ENCODE data around the gene IGF2BP3.

The IGF2BP3 gene

DNA sequence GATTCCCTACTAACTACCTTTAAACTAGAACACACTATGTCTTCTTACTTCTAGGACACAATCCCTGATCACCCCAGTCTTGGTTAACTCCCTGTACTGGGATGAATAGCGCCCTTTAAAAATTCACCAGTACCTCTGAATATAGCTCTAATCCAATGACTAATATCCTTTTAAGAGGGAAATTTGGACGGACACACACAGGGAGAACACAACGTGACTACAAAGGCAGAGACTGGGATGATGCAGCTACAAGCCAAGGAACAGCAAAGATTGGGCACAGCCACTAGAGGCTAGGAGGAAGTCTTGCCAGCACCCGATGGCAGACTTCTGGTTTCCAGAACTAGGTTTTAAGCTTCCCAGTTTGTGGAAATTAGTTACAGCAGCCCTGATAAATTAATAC is 89.7 kb downstream of the IGF2BP3 start:
- ChIA-PET CTCF (interaction anchor here (1.2 to 3.7 kb wide), 5 partner anchors 20 to 40 kb away, joined by 3 to 18 read pairs (median 4); no protein-coding TSS in a partner anchor), POLR2A (no interaction called here)
- DNase-seq (ENCODE audit: extremely low spot score): no peak
- TF ChIP-seq, protein P1, sequence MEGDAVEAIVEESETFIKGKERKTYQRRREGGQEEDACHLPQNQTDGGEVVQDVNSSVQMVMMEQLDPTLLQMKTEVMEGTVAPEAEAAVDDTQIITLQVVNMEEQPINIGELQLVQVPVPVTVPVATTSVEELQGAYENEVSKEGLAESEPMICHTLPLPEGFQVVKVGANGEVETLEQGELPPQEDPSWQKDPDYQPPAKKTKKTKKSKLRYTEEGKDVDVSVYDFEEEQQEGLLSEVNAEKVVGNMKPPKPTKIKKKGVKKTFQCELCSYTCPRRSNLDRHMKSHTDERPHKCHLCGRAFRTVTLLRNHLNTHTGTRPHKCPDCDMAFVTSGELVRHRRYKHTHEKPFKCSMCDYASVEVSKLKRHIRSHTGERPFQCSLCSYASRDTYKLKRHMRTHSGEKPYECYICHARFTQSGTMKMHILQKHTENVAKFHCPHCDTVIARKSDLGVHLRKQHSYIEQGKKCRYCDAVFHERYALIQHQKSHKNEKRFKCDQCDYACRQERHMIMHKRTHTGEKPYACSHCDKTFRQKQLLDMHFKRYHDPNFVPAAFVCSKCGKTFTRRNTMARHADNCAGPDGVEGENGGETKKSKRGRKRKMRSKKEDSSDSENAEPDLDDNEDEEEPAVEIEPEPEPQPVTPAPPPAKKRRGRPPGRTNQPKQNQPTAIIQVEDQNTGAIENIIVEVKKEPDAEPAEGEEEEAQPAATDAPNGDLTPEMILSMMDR (IDR thresholded peaks at IDR 0.05; ENCODE audit: control extremely low read depth, extremely low read depth, low read depth, missing control alignments): no peak

DNA sequence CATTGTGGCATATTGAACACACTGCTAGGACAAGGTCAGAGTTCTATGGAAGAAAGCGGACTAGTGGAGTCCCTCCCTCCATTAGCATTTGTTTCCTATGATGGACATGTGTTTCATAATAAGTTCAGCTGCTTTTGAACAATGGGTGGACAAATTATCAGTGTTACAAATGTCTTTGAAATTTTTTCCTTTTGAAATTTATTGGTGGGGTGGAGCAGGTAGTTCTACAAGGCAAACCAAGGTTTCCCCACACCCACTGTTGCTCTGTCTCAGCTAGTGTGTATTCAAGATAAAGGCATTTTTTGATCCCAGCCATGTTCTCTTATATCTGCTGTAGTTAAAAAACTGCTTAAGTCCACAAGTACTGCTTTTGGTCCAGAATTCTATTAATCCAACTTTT is 91.3 kb downstream of the IGF2BP3 start:
- TF ChIP-seq, protein P1 (IDR thresholded peaks at IDR 0.05; ENCODE audit: control extremely low read depth, extremely low read depth, low read depth, missing control alignments): no peak
- ChIA-PET POLR2A (no interaction called here), CTCF (interaction anchor here (1.4 to 3.7 kb wide), 2 partner anchors 21 to 106 kb away, joined by 4 to 18 read pairs; no protein-coding TSS in a partner anchor)
- DNase-seq (ENCODE audit: extremely low spot score): no peak

DNA sequence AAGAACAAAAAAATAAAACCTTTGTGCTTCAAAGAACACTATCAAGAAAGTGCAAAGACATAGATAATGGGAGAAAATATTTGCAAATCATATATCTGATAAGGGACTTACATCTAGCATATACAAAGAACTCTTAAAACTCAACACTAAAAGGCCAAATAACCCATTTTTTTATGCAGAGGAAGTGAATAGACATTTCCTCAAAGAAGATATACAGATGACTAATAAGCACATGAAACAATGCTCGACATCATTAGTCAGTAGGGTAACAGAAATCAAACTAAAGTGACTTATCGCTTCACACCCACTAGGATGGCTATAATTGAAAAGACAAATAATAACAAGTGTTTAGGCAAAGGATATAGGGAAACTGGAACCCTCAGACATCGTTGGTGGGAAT is 93.2 kb downstream of the IGF2BP3 start:
- POLR2A ChIA-PET: no interaction called here
- CTCF ChIA-PET: no interaction called here
- no peak for DNase-seq (ENCODE audit: extremely low spot score)
- TF ChIP-seq, protein P1 (IDR thresholded peaks at IDR 0.05; ENCODE audit: control extremely low read depth, extremely low read depth, low read depth, missing control alignments): no peak

DNA sequence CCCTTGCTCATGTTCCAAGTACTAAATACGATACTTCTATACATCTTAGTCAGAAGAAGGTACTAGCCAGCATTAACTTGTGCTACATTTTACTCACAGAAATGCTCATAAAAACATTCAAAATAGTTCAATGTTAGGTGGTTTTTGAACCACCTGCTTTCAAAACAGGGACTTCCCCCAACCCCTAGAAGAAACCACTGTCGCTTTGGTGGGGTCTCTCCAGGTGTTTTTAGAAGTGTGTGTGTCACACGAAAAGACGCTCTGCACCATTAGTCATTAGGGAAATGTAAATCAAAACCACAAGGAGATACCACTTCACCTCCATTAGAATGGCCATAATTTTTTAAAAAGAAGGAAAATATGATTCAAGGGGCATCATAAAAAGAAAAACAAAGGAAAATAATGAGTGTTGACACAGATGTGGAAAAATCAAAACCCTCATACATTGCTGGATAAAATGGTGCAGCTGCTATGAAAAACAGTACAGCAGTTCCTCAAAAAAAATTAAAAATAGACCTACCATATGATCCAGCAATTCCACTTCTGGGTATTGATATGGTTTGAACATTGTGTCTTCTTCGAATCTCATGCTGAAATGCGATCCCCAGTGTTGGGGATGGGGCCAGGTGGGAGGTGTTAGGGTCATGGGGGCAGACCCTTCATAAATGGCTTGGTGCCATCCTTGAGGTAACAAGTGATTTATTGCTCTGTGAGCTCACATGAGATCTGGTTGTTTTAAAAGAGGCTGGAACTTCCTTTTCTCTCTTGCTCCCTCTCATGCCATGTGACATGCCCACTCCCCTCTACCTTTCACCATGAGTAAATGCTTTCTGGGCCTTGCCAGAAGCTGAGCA is 96.9 kb downstream of the IGF2BP3 start:
- CTCF ChIA-PET: interaction anchor here (1.4 to 2.5 kb wide), 3 partner anchors 9 to 47 kb away, joined by 3 to 10 read pairs (median 4); no protein-coding TSS in a partner anchor
- peak; percentile 67 for DNase-seq (ENCODE audit: extremely low spot score)
- TF ChIP-seq, protein P1 (IDR thresholded peaks at IDR 0.05; ENCODE audit: control extremely low read depth, extremely low read depth, low read depth, missing control alignments): no peak
- POLR2A ChIA-PET: no interaction called here

DNA sequence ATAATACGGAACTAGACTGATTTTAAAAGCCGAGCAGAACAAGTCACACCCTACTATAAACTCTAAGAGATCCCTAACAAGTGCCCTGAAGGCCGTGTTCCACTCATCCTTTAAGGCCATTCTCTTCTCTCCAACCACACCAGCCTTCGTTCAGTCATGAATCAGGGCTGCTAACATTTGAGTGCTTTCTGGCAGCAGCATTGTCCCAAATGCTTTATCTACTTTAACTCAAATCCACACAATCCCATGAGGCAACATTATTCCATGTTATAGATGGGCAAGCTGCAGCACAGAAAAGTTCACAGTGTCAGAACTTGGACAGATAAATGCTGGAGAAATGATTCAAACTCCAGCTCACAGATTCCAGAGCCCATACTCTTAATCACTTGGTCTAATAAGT is 97.7 kb downstream of the IGF2BP3 start:
- ChIA-PET POLR2A (interaction anchor here (0.5 kb wide), 1 partner anchor 39 kb away, joined by 7 read pairs; no protein-coding TSS in a partner anchor), CTCF (interaction anchor here (1.4 to 2.5 kb wide), 3 partner anchors 8 to 100 kb away, joined by 3 to 10 read pairs (median 4); no protein-coding TSS in a partner anchor)
- DNase-seq (ENCODE audit: extremely low spot score): no peak
- TF ChIP-seq, protein P1 (IDR thresholded peaks at IDR 0.05; ENCODE audit: control extremely low read depth, extremely low read depth, low read depth, missing control alignments): no peak

DNA sequence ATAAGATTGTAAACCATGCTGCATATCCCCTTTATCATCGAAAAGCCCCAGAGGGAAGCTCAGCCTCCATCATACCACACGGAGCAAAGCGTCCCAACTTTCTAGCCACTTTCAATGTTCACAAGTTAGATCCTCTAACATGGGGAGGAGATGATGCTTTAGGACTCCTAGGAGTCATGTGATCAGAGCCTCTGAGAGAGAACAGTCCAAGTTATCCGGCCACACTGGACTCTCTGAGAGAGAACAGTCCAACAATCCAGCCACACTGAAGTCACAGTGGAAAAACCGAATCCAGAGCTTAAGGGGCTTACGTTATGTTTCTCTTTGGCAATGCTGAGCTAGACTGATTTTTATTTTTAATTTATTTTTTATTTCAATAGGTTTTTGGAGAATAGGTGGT is 98.6 kb downstream of the IGF2BP3 start:
- no peak for DNase-seq (ENCODE audit: extremely low spot score)
- CTCF ChIA-PET: interaction anchor here (1.0 to 1.6 kb wide), 2 partner anchors 14 to 101 kb away, joined by 3 to 4 read pairs; no protein-coding TSS in a partner anchor
- TF ChIP-seq, protein P1 (IDR thresholded peaks at IDR 0.05; ENCODE audit: control extremely low read depth, extremely low read depth, low read depth, missing control alignments): no peak
- POLR2A ChIA-PET: no interaction called here
